ENCODE measurements around the gene COPS6.
A peak's percentile ranks its signal among the peaks of the same experiment; 100 is the strongest.

Gene COPS6

DNA sequence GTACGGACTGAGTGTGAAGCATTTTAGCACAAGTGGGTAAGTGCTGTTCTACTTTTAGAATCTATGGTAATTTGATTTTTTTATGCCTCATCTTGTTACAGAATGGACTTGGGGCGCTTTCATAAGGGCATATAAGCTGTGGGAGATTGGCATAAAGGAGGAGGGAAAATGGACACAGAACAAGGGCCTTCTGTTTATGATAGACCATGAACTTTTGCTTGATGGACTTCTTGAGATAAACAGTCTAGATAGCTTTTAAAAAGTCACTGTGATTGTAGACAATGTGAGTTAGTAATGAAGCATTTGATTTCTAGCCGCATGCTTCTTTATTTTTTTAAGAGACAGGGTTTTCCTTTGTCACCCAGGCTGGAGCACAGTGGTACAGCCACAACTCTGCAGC is 37.2 kb upstream of the COPS6 start:
- TF ChIP-seq, protein P1, sequence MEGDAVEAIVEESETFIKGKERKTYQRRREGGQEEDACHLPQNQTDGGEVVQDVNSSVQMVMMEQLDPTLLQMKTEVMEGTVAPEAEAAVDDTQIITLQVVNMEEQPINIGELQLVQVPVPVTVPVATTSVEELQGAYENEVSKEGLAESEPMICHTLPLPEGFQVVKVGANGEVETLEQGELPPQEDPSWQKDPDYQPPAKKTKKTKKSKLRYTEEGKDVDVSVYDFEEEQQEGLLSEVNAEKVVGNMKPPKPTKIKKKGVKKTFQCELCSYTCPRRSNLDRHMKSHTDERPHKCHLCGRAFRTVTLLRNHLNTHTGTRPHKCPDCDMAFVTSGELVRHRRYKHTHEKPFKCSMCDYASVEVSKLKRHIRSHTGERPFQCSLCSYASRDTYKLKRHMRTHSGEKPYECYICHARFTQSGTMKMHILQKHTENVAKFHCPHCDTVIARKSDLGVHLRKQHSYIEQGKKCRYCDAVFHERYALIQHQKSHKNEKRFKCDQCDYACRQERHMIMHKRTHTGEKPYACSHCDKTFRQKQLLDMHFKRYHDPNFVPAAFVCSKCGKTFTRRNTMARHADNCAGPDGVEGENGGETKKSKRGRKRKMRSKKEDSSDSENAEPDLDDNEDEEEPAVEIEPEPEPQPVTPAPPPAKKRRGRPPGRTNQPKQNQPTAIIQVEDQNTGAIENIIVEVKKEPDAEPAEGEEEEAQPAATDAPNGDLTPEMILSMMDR (IDR thresholded peaks at IDR 0.05; ENCODE audit: low read depth, low read length), result no peak
- H3K4me1 ChIP-seq, result no peaks in the 10 kb centered on the region
- H3K36me3 ChIP-seq, result peaks cover 3% of the 10 kb centered on the region; the same call in 1 of the 2 replicates
- no peaks in the 10 kb centered on the region for H3K9me3 ChIP-seq
- no peaks in the 10 kb centered on the region for H3K27me3 ChIP-seq
- H3K4me3 ChIP-seq (ENCODE audit: low read depth, low read length), result no peak overlapping the region
- no peak for DNase-seq

DNA sequence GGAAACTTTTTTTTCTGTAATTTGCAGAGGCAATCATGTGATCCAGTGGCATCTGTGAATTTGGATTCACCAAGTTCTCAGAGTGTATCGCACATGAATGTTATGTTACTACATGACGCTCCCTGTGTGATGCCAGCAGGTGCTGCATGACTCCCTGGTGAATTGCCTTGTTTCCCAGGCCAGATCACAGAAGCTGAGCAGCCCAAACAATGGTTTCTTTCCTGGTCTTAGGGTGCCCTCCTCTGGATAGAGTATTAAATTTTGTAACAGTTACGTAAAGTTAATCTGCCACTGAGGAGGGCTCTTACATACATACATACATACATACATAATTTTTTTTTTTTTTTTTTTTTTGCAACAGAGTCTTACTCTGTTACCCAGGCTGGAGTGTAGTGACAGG is 35.6 kb upstream of the COPS6 start:
- no peak overlapping the region for H3K4me3 ChIP-seq (ENCODE audit: low read depth, low read length)
- TF ChIP-seq, protein P1 (IDR thresholded peaks at IDR 0.05; ENCODE audit: low read depth, low read length), result peak; percentile 40
- H3K27me3 ChIP-seq, result no peaks in the 10 kb centered on the region
- DNase-seq, result peak; percentile 61
- H3K9me3 ChIP-seq, result no peaks in the 10 kb centered on the region
- H3K4me1 ChIP-seq, result no peaks in the 10 kb centered on the region
- peaks cover 19% of the 10 kb centered on the region for H3K36me3 ChIP-seq

DNA sequence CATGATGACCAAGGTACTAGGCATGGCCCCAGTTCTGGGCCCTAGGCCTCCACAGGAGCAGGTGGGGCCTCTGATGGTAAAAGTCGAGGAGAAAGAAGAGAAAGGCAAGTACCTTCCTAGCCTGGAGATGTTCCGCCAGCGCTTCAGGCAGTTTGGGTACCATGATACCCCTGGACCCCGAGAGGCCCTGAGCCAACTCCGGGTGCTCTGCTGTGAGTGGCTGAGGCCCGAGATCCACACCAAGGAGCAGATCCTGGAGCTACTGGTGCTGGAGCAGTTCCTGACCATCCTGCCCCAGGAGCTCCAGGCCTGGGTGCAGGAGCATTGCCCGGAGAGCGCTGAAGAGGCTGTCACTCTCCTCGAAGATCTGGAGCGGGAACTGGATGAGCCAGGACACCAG is 31.8 kb upstream of the COPS6 start:
- TF ChIP-seq, protein P1 (IDR thresholded peaks at IDR 0.05; ENCODE audit: low read depth, low read length), result no peak
- Histone ChIP-seq H3K27me3 (no peaks in the 10 kb centered on the region), H3K9me3 (no peaks in the 10 kb centered on the region), H3K4me3 (ENCODE audit: low read depth, low read length) (no peak overlapping the region), H3K4me1 (no peaks in the 10 kb centered on the region), H3K36me3 (peaks cover 43% of the 10 kb centered on the region)
- no peak for DNase-seq

DNA sequence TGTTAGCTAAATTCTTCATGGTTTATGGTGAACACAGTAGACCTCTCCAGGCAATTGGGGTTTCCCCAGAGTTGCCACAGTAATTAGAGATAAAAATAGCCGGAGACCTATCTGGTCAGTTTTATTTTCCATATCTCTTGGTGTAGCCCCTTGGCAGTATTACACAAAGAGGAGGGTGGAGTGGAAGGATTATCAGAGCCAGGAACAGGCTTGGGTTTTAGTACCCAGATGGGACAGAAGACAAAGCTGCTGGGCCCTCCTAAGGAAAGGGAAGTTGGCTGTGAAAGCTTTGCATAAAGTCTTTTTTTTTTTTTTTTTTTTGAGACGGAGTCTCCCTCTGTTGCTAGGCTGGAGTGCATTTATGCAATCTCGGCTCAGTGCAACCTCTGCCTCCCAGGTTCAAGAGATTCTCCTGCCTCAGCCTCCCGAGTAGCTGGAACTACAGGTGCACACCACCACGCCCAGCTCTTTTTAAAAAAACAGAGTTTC is 29.5 kb upstream of the COPS6 start:
- Histone ChIP-seq H3K4me3 (ENCODE audit: low read depth, low read length) (no peak overlapping the region), H3K4me1 (no peaks in the 10 kb centered on the region), H3K9me3 (no peaks in the 10 kb centered on the region), H3K27me3 (no peaks in the 10 kb centered on the region), H3K36me3 (peaks cover 54% of the 10 kb centered on the region)
- no peak for DNase-seq
- TF ChIP-seq, protein P1 (IDR thresholded peaks at IDR 0.05; ENCODE audit: low read depth, low read length), result no peak

DNA sequence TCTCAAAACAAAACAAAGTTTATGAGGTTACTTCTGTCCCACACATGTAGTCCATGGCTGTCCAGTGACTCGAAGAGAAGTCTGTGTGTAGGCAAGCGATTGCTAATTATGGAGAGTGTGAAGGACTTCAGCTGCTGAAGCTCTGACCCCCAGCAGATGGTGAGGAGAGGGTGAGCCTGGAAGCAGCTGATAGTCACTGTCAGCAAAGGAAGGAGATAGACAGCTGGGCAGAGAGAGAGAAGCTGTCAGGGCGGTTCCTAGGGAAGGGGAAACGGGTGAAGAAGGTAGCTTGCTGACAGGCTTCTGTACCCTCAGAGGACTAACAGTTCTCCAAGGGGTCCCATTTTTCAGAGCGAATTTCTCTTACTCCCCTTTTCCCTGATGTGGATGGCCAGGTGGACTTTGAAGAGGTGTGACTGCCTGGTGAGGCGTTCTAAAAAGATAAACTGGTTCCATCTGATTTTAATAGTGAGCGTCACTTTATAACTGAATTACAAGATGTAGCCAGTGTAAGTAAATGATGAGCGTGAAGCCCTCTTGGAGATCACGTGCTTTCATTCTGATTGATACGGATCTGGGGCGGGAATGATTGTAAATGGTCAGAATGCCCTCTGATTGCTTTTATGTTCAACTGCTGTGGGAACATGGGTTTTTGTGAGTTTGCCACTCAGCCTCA is 27.1 kb upstream of the COPS6 start:
- peaks cover 51% of the 10 kb centered on the region for H3K36me3 ChIP-seq
- no peak for DNase-seq
- H3K9me3 ChIP-seq, result no peaks in the 10 kb centered on the region
- TF ChIP-seq, protein P1 (IDR thresholded peaks at IDR 0.05; ENCODE audit: low read depth, low read length), result no peak
- H3K27me3 ChIP-seq, result no peaks in the 10 kb centered on the region
- no peak overlapping the region for H3K4me3 ChIP-seq (ENCODE audit: low read depth, low read length)
- H3K4me1 ChIP-seq, result peaks cover 5% of the 10 kb centered on the region

DNA sequence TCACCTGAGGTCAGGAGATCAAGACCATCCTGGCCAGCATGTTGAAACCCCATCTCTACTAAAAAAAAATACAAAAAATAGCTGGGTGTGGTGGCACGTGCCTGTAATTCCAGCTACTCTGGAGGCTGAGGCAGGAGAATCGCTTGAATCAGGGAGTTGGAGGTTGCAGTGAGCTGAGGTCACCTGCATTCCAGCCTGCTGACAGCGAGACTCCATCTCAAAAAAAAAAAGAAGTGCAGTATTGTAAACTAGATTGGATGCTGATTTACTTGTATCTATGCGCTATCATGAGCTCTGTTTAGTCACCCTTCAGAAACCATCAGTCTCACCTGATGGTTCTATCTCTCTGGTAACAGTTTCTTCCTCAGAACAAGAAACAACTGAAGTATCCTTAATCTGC is 25.4 kb upstream of the COPS6 start:
- Histone ChIP-seq H3K27me3 (no peaks in the 10 kb centered on the region), H3K9me3 (no peaks in the 10 kb centered on the region), H3K4me1 (peaks cover 5% of the 10 kb centered on the region), H3K4me3 (ENCODE audit: low read depth, low read length) (no peak overlapping the region), H3K36me3 (peaks cover 41% of the 10 kb centered on the region)
- TF ChIP-seq, protein P1 (IDR thresholded peaks at IDR 0.05; ENCODE audit: low read depth, low read length), result no peak
- no peak for DNase-seq
